SK-N-DZ (cell line): Measurements from ENCODE around the gene FXYD4. TPM values are rescaled to one million over a fixed set of nuclear protein-coding genes. Genes with fewer than 3 reads are reported as not detected.
"Not testable (repeated sequence)": the region's sequence is repeated elsewhere in the genome, so short reads cannot be mapped to it uniquely, and the experiment has no call there.

Source experiments
- DNase-seq: peaks from one replicate; pipeline ENCODE4 v3.0.0-alpha.2; 2015; ENCODE audit warnings: low spot score
- polyA plus RNA-seq, 2 experiments: library from polyadenylated mRNA; depleted of rRNA; stranded (reverse); fragments of >200 nt; gene quantifications; 2 replicates each; pipeline ENCODE4 v1.2.3, GENCODE V29; 2014

Gene FXYD4
- polyA plus RNA-seq (2014; cell fraction: cytosol; rRNA removed): not detected in 2 replicates
- polyA plus RNA-seq (2014; cell fraction: nucleus; rRNA removed): not detected in 2 replicates

GRCh38 chr10:43371418-43371817 is at the start of gene FXYD4:
FXYD4 (plus strand) TSS chr10:43371636; CDS start chr10:43373747, 2,111 bp downstream.
- no peak for DNase-seq

- DNase-seq: no peak
Observed at GRCh38 chr10:43322331-43322730, 49.1 kb upstream of the FXYD4 start.

- DNase-seq: peak; percentile 89
Observed at GRCh38 chr10:43322769-43323168, 48.7 kb upstream of the FXYD4 start.

GRCh38 chr10:43323245-43323644 is 48.2 kb upstream of the FXYD4 start:
- no peak for DNase-seq

GRCh38 chr10:43324876-43325275 is 46.6 kb upstream of the FXYD4 start:
- DNase-seq: no peak

GRCh38 chr10:43327171-43327570 is 44.3 kb upstream of the FXYD4 start:
- no peak for DNase-seq

- DNase-seq: no peak
Observed at GRCh38 chr10:43327986-43328385, 43.5 kb upstream of the FXYD4 start.

- not testable (repeated sequence) for DNase-seq
Observed at GRCh38 chr10:43328810-43329209, 42.6 kb upstream of the FXYD4 start.

GRCh38 chr10:43329246-43329885 is 42.1 kb upstream of the FXYD4 start:
- not testable (repeated sequence) for DNase-seq

- not testable (repeated sequence) for DNase-seq
Observed at GRCh38 chr10:43330049-43330823, 41.2 kb upstream of the FXYD4 start.

- not testable (repeated sequence) for DNase-seq
Observed at GRCh38 chr10:43330824-43331127, 40.7 kb upstream of the FXYD4 start.

GRCh38 chr10:43333653-43334052 is 37.8 kb upstream of the FXYD4 start:
- DNase-seq: no peak

GRCh38 chr10:43336061-43336460 is 35.4 kb upstream of the FXYD4 start:
- DNase-seq: no peak

- no peak for DNase-seq
Observed at GRCh38 chr10:43336641-43337318, 34.7 kb upstream of the FXYD4 start.

GRCh38 chr10:43337536-43337935 is 33.9 kb upstream of the FXYD4 start:
- DNase-seq: not testable (repeated sequence)

GRCh38 chr10:43338117-43338516 is 33.3 kb upstream of the FXYD4 start:
- DNase-seq: no peak

GRCh38 chr10:43339136-43339535 is 32.3 kb upstream of the FXYD4 start:
- no peak for DNase-seq

GRCh38 chr10:43340101-43340500 is 31.3 kb upstream of the FXYD4 start:
- DNase-seq: no peak

- DNase-seq: no peak
Observed at GRCh38 chr10:43340619-43341018, 30.8 kb upstream of the FXYD4 start.

- no peak for DNase-seq
Observed at GRCh38 chr10:43341450-43341849, 30.0 kb upstream of the FXYD4 start.

GRCh38 chr10:43342279-43343125 is 28.9 kb upstream of the FXYD4 start:
- no peak for DNase-seq

- no peak for DNase-seq
Observed at GRCh38 chr10:43343126-43343525, 28.3 kb upstream of the FXYD4 start.
